Omental fat pad (tissue), 4 donors: ENCODE data around the gene VSIG10L2. TPM values are rescaled to one million over a fixed set of nuclear protein-coding genes. Genes with fewer than 3 reads are reported as not detected.

Source experiments
- ATAC-seq: fragments of 150-250 bp; one replicate; pipeline ENCODE4 v1.9.1; 2016; ENCODE audit warnings: mild to moderate bottlenecking, moderate library complexity; ENCODE audit not compliant: low FRiP score
- DNase-seq: peaks from one replicate; pipeline ENCODE4 v3.0.0-alpha.2; 2019; ENCODE audit warnings: low spot score
- total RNA-seq, 4 donors: library from RNA; depleted of rRNA; stranded (reverse); fragments of >200 nt; gene quantifications; one replicate each; pipeline ENCODE4 v1.1.0, GENCODE V29; 2016
- TF ChIP-seq, protein P1 (sequence below), 3 donors: fragments of 450-650 bp; IDR thresholded peaks; one replicate each; pipeline ENCODE4 v1.5.1; 2016 to 2017; ENCODE audit warnings: antibody characterized with exemption in 3 of 3, mild to moderate bottlenecking in 3 of 3, moderate library complexity in 2 of 3

VSIG10L2 gene
- total RNA-seq, 4 donors from 2014 or later: 0.32 TPM; not detected in 3

DNA sequence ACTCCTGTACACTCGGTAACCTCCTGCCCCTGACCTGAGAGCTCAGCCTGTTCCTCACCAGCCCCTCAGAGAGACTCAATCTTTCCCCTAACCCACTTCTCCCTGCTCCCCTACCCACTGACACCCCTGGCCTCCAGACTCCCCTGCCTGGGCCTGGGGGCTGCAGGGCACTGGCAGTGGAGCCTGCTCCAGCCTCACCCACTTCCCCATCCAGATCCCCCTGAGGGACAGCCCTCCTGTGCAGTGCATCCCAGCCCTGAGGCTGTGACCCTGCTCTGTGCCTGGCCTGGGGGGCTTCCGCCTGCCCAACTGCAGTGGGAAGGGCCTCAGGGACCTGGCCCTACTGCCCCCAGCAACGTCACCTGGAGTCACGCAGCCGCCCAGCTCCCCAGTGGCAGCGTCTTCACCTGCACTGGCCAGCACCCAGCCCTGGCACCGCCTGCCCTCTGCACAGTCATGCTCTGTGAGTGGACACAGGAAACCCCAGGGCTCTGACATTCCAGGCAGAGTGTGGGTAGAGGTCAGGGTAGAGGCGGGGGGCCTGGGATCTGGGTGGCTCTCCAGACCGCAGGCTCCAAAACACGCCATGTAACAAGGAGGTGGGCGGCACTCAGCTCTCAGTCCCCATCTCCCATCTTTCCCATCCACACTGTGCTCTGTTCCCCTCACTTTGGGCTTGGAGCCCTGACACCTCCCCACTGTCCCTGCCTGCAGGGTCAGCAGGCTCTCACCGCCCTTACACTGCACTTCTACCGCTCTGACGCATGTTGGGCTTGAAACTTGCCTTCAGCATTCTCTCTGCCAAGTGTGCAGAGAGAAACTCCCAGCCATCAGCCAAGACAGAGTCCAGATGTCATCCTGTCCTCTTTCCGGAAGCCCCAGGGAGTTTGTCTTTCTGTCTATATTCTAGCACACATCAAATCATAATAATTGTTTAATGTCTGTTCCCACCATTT lies 5.1 kb downstream of the VSIG10L2 start:
- DNase-seq (no peak), ATAC-seq (peak; percentile 28)
- TF ChIP-seq, protein P1, sequence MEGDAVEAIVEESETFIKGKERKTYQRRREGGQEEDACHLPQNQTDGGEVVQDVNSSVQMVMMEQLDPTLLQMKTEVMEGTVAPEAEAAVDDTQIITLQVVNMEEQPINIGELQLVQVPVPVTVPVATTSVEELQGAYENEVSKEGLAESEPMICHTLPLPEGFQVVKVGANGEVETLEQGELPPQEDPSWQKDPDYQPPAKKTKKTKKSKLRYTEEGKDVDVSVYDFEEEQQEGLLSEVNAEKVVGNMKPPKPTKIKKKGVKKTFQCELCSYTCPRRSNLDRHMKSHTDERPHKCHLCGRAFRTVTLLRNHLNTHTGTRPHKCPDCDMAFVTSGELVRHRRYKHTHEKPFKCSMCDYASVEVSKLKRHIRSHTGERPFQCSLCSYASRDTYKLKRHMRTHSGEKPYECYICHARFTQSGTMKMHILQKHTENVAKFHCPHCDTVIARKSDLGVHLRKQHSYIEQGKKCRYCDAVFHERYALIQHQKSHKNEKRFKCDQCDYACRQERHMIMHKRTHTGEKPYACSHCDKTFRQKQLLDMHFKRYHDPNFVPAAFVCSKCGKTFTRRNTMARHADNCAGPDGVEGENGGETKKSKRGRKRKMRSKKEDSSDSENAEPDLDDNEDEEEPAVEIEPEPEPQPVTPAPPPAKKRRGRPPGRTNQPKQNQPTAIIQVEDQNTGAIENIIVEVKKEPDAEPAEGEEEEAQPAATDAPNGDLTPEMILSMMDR (IDR thresholded peaks at IDR 0.05): no peak

DNA sequence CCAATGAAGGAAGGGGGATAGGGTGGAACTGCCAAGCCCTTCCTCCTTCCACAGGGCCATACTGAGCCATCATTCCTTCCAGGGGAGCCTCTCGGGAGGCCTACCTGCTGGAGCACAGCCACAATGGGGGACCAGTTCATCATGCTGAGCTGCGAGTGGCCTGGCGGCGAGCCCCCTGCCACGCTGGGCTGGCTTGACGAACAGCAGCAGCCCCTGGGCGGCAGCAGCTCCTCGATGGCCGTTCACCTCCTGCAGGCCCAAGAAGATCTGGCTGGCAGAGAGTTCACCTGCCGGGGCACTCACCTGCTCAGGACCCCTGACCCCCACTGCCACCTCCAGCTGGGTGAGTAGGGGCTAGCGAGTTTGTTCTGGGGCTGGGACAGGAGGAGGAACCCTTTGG lies 5.9 kb downstream of the VSIG10L2 start:
- TF ChIP-seq, protein P1 (IDR thresholded peaks at IDR 0.05): no peak
- no peak for DNase-seq
- no peak for ATAC-seq

DNA sequence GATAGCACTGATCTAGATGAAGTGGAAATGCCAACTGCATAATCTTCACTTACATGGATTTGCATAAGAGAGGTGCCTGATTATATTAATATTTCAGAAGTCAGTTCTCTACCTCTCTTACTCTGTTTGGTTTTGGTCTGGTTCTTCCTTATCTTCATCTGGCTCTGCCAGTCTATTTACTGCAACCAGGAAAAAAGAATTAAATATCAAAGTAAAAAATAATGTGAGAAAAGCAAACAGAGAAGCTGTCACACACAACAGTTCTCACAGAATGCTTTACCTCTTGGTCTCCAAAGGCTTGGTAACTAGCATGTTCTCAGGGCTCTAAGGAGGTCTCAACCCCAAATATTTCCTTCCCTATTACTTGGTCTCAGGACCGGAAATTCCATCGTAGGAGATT lies 6.7 kb downstream of the VSIG10L2 start:
- no peak for DNase-seq
- ATAC-seq: no peak
- TF ChIP-seq, protein P1 (IDR thresholded peaks at IDR 0.05): no peak

DNA sequence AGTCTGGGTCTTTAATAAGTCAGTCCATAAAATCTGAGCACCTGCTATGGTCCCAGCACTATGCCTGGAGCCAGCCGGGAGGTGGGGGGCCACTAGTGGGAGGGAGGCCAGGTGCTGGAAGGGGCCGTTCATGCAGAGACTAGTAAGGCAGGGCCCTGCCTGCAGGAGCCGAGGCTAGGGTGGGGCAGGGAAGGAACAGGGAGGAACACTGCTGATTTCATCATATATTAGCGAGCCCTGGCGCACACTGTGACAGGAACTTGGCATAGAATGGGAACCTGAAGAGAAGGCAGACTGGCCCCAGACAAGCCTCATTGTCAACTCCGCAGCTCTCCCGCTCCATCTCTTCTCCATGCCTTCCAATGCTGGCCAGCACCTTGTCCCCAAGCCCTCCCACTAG lies 7.1 kb downstream of the VSIG10L2 start:
- DNase-seq (no peak), ATAC-seq (peak; percentile 54)
- TF ChIP-seq, protein P1 (IDR thresholded peaks at IDR 0.05): no peak

DNA sequence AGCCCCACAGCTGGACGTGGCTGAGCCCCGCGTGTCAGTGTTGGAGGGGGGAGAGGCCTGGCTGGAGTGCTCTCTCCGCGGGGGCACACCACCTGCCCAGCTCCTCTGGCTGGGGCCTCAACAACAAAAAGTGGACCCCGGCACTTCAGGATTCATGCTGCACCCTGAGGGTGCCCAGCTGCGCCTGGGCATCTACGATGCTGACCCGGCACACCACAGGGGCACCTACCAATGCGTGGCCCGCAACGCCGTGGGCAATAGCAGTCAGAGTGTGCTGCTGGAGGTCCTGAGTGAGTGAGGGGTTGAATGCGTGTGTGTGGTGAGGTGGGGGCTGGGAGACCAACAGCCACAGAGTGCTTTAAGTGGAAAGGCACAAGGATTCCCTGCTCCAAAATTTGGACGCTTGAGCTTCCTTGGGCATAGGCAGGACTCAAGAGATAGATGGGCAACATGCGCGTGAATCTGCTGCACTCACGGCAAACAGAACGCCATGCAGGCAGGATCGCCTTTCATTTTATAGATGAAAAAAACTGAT lies 7.6 kb downstream of the VSIG10L2 start:
- DNase-seq (no peak), ATAC-seq (no peak)
- TF ChIP-seq, protein P1 (IDR thresholded peaks at IDR 0.05): no peak

DNA sequence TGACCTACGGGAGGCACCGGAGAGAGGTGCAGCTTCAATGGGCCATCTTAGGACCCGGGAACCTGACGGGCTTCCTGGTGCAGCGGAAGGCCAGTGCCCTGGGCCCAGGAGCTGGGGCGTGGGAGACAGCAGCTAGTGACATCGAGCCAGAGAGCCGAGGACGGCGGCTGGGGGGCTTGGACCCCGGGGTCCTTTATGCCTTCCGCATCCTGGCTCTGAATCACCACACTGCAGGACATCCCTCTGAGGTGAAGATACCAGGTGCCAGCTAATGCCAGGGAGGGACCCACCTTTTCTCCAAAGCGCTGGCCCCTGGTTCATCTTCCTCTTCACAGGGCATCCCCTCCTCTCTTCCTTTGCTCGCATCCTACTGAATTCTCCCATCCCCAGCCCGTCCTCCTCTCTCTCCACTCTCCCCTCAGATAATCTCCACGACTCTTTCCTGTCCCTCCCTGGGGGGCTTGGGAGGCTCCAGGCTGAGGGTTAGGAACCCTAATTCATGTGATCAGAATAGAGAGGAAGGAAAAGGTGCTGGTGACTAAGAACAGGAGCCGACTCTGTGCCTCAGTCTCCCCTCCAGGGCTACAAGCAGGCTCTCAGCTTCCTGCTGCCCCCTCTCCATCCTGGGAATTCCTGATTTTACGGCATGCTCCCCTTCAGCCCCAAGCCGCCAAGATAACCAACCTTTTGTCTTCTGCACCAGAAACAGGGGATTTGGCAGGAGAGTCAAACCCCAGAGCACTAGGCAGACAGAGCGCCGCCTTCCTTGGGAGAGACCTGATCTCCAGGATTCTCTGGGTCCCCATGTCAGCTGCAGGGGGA lies 8.5 kb downstream of the VSIG10L2 start:
- TF ChIP-seq, protein P1 (IDR thresholded peaks at IDR 0.05): no peak
- DNase-seq: no peak
- ATAC-seq: no peak
